ENCODE data around the gene BMERB1. TPM values are rescaled to one million over a fixed set of nuclear protein-coding genes. Genes with fewer than 3 reads are reported as not detected.

The BMERB1 gene
- polyA plus RNA-seq, 1 of the 3 experiments (the other 2 are of a cell fraction), result 33.9 TPM

DNA sequence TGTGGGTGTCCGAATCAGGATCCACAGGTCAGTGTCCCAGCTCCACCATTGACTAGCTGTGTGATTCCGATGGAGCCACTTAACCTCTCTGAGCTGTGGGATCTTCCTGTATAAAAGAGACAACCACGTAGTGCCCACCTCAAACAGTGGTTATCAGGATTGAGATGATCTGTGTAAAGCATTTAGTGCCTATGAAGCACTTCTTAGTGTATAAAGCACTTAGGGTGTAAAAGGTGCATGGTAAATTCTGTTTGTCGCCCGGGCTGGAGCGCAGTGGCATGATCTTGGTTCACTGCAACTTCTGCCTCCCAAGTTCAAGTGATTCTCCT is 113.3 kb downstream of the BMERB1 start:
- CTCF ChIA-PET, result interaction anchor here (0.9 to 1.7 kb wide), 3 partner anchors 12 to 120 kb away, joined by 3 to 9 read pairs (median 3); no protein-coding TSS in a partner anchor
- POLR2A ChIA-PET, result no interaction called here
- TF ChIP-seq NFIC (IDR thresholded peaks at IDR 0.05; ENCODE audit: borderline replicate concordance) (no peak), JUND (IDR thresholded peaks at IDR 0.05) (no peak), RXRA (IDR thresholded peaks at IDR 0.05; ENCODE audit: borderline replicate concordance, low read depth) (no peak), SMC3 (IDR thresholded peaks at IDR 0.05; ENCODE audit: low read depth, low read length) (no peak), TAF1 (IDR thresholded peaks at IDR 0.05; ENCODE audit: borderline replicate concordance, low read depth, low read length) (no peak), EZH2phosphoT487 (IDR thresholded peaks at IDR 0.05; ENCODE audit: borderline replicate concordance, low read depth) (no peak), FOXM1 (IDR thresholded peaks at IDR 0.05; ENCODE audit: low read depth) (no peak), YY1 (IDR thresholded peaks at IDR 0.05; ENCODE audit: low read depth) (no peak), RCOR1 (IDR thresholded peaks at IDR 0.05; ENCODE audit: low read length) (no peak), ELF1 (IDR thresholded peaks at IDR 0.05) (no peak), FOSL2 (IDR thresholded peaks at IDR 0.05; ENCODE audit: borderline replicate concordance, low read depth) (no peak), FOXJ3 (CRISPR knock-in tag; IDR thresholded peaks at IDR 0.05) (no peak), CHD2 (IDR thresholded peaks at IDR 0.05; ENCODE audit: low read length, partially characterized antibody) (no peak), RAD21 (IDR thresholded peaks at IDR 0.05; ENCODE audit: low read length) (no peak), MXI1 (IDR thresholded peaks at IDR 0.05; ENCODE audit: low read depth, low read length) (no peak), MEF2A (IDR thresholded peaks at IDR 0.05; ENCODE audit: borderline replicate concordance, low read depth) (no peak)
- TF ChIP-seq, protein P1, sequence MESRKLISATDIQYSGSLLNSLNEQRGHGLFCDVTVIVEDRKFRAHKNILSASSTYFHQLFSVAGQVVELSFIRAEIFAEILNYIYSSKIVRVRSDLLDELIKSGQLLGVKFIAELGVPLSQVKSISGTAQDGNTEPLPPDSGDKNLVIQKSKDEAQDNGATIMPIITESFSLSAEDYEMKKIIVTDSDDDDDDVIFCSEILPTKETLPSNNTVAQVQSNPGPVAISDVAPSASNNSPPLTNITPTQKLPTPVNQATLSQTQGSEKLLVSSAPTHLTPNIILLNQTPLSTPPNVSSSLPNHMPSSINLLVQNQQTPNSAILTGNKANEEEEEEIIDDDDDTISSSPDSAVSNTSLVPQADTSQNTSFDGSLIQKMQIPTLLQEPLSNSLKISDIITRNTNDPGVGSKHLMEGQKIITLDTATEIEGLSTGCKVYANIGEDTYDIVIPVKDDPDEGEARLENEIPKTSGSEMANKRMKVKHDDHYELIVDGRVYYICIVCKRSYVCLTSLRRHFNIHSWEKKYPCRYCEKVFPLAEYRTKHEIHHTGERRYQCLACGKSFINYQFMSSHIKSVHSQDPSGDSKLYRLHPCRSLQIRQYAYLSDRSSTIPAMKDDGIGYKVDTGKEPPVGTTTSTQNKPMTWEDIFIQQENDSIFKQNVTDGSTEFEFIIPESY (IDR thresholded peaks at IDR 0.05; ENCODE audit: borderline replicate concordance, low read depth), result no peak
- TF ChIP-seq, protein P2, sequence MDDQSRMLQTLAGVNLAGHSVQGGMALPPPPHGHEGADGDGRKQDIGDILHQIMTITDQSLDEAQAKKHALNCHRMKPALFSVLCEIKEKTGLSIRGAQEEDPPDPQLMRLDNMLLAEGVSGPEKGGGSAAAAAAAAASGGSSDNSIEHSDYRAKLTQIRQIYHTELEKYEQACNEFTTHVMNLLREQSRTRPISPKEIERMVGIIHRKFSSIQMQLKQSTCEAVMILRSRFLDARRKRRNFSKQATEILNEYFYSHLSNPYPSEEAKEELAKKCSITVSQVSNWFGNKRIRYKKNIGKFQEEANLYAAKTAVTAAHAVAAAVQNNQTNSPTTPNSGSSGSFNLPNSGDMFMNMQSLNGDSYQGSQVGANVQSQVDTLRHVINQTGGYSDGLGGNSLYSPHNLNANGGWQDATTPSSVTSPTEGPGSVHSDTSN (IDR thresholded peaks at IDR 0.05), result no peak
- TF ChIP-seq, protein P3, sequence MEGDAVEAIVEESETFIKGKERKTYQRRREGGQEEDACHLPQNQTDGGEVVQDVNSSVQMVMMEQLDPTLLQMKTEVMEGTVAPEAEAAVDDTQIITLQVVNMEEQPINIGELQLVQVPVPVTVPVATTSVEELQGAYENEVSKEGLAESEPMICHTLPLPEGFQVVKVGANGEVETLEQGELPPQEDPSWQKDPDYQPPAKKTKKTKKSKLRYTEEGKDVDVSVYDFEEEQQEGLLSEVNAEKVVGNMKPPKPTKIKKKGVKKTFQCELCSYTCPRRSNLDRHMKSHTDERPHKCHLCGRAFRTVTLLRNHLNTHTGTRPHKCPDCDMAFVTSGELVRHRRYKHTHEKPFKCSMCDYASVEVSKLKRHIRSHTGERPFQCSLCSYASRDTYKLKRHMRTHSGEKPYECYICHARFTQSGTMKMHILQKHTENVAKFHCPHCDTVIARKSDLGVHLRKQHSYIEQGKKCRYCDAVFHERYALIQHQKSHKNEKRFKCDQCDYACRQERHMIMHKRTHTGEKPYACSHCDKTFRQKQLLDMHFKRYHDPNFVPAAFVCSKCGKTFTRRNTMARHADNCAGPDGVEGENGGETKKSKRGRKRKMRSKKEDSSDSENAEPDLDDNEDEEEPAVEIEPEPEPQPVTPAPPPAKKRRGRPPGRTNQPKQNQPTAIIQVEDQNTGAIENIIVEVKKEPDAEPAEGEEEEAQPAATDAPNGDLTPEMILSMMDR (IDR thresholded peaks at IDR 0.05), result no peak
- TF ChIP-seq, protein P4, sequence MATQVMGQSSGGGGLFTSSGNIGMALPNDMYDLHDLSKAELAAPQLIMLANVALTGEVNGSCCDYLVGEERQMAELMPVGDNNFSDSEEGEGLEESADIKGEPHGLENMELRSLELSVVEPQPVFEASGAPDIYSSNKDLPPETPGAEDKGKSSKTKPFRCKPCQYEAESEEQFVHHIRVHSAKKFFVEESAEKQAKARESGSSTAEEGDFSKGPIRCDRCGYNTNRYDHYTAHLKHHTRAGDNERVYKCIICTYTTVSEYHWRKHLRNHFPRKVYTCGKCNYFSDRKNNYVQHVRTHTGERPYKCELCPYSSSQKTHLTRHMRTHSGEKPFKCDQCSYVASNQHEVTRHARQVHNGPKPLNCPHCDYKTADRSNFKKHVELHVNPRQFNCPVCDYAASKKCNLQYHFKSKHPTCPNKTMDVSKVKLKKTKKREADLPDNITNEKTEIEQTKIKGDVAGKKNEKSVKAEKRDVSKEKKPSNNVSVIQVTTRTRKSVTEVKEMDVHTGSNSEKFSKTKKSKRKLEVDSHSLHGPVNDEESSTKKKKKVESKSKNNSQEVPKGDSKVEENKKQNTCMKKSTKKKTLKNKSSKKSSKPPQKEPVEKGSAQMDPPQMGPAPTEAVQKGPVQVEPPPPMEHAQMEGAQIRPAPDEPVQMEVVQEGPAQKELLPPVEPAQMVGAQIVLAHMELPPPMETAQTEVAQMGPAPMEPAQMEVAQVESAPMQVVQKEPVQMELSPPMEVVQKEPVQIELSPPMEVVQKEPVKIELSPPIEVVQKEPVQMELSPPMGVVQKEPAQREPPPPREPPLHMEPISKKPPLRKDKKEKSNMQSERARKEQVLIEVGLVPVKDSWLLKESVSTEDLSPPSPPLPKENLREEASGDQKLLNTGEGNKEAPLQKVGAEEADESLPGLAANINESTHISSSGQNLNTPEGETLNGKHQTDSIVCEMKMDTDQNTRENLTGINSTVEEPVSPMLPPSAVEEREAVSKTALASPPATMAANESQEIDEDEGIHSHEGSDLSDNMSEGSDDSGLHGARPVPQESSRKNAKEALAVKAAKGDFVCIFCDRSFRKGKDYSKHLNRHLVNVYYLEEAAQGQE (IDR thresholded peaks at IDR 0.05; ENCODE audit: low read depth, low read length), result no peak
- H3K27me3 ChIP-seq (ENCODE audit: insufficient read depth), result no peaks in the 10 kb centered on the region
- no peak overlapping the region for H2AFZ ChIP-seq (ENCODE audit: low read depth)
- 0 out of 2 replicates have a peak, but pooled peaks cover 7% of the 10 kb centered on the region for H4K20me1 ChIP-seq (ENCODE audit: insufficient read depth)
- no peaks in the 10 kb centered on the region; a peak in 1 of 4 replicates for H3K4me1 ChIP-seq (ENCODE audit: control insufficient read depth in 1 of 2, insufficient read depth in 2 of 2, low read depth in 1 of 2, low read length in 1 of 2)
- H3K4me2 ChIP-seq, result no peak overlapping the region
- H3K36me3 ChIP-seq (replicated peaks in 1 of 2; ENCODE audit: control insufficient read depth in 1 of 2, insufficient read depth in 2 of 2, low read length in 1 of 2), result no peaks in the 10 kb centered on the region
- no peaks in the 10 kb centered on the region for H3K79me2 ChIP-seq (ENCODE audit: insufficient read depth)
- no peaks in the 10 kb centered on the region for H3K9me3 ChIP-seq
- H3K9ac ChIP-seq, result no peak overlapping the region
- no peak overlapping the region for H3K27ac ChIP-seq (ENCODE audit: low read depth in 2 of 2, low read length in 1 of 2)
- no peaks in the 10 kb centered on the region for H3F3A ChIP-seq (replicated peaks; ENCODE audit: insufficient read depth)
- H3K4me3 ChIP-seq (ENCODE audit: low read depth in 2 of 2, low read length in 1 of 2), result no peak overlapping the region
- H3K9me2 ChIP-seq, result no peaks in the 10 kb centered on the region
- DNase-seq, result no peak
- 95% methylated on average over 6 of the region's 6 CpGs for WGBS (ENCODE audit: low lambda C conversion rate)
